Ureter (tissue), 1 donor: ENCODE measurements around the gene VPS35L. TPM values are rescaled to one million over a fixed set of nuclear protein-coding genes. Genes with fewer than 3 reads are reported as not detected.
A peak's percentile ranks its signal among the peaks of the same experiment; 100 is the strongest.

Experiments
- DNase-seq: peaks from one replicate; pipeline ENCODE4 v3.0.0-alpha.2; 2020; ENCODE audit warnings: low spot score
- total RNA-seq: library from RNA; stranded (reverse); gene quantifications from one replicate; pipeline ENCODE4 v1.2.4, GENCODE V29; 2023
- donor health status: DM: yes; HTN: yes; CAD: no.

VPS35L gene
- total RNA-seq, 1 donor from 2014 or later = 76.4 TPM

- DNase-seq = no peak
Measured at GRCh38 chr16:19694989-19695388, 139.5 kb downstream of the VPS35L start.

GRCh38 chr16:19696328-19696727, 140.8 kb downstream of the VPS35L start:
- peak; percentile 90 for DNase-seq

GRCh38 chr16:19696961-19697360, 141.5 kb downstream of the VPS35L start:
- DNase-seq = no peak

GRCh38 chr16:19697756-19698318, 142.3 kb downstream of the VPS35L start:
- DNase-seq = no peak

GRCh38 chr16:19698480-19699465, 143.3 kb downstream of the VPS35L start:
- no peak for DNase-seq

- DNase-seq = no peak
Measured at GRCh38 chr16:19699472-19699871, 144.0 kb downstream of the VPS35L start.

GRCh38 chr16:19700319-19700781, 144.8 kb downstream of the VPS35L start:
- DNase-seq = no peak

- no peak for DNase-seq
Measured at GRCh38 chr16:19701091-19701490, 145.6 kb downstream of the VPS35L start.

- DNase-seq = no peak
Measured at GRCh38 chr16:19703172-19703889, 147.8 kb downstream of the VPS35L start.

- DNase-seq = no peak
Measured at GRCh38 chr16:19704321-19705145, 149.0 kb downstream of the VPS35L start.

- no peak for DNase-seq
Measured at GRCh38 chr16:19705146-19705501, 149.6 kb downstream of the VPS35L start.

GRCh38 chr16:19705843-19706242, 150.3 kb downstream of the VPS35L start:
- DNase-seq = no peak

- no peak for DNase-seq
Measured at GRCh38 chr16:19706846-19707245, 151.3 kb downstream of the VPS35L start.

- DNase-seq = no peak
Measured at GRCh38 chr16:19707569-19708295, 152.2 kb downstream of the VPS35L start.

GRCh38 chr16:19708296-19709205, 153.0 kb downstream of the VPS35L start:
- no peak for DNase-seq

GRCh38 chr16:19709381-19710136, 154.1 kb downstream of the VPS35L start:
- no peak for DNase-seq

- DNase-seq = no peak
Measured at GRCh38 chr16:19710191-19710908, 154.8 kb downstream of the VPS35L start.

- no peak for DNase-seq
Measured at GRCh38 chr16:19710991-19711545, 155.6 kb downstream of the VPS35L start.
